ENCODE data around the gene TFPI. TPM values are rescaled to one million over a fixed set of nuclear protein-coding genes. Genes with fewer than 3 reads are reported as not detected.

Gene TFPI
- polyA plus RNA-seq, 1 experiment = 10.9 TPM

- DNase-seq (ENCODE audit: low read depth) = no peak
- TF ChIP-seq CTCF (IDR thresholded peaks at IDR 0.05; ENCODE audit: insufficient read depth, low read depth, low read length) = no peak
- Histone ChIP-seq H3K27me3 (ENCODE audit: control insufficient read depth, insufficient read depth, low read length) (no peaks in the 10 kb centered on the region), H3K4me3 (ENCODE audit: low read depth, low read length) (no peak overlapping the region), H3K36me3 (ENCODE audit: control insufficient read depth, insufficient read depth, low read length) (no peaks in the 10 kb centered on the region)
- ChIA-PET POLR2A (no interaction called here), CTCF (interaction anchor here (1.0 to 1.2 kb wide), 3 partner anchors 8 to 106 kb away, joined by 3 to 4 read pairs (median 3); no protein-coding TSS in a partner anchor)
These were observed 78.6 kb downstream of the TFPI start for GRCh38 chr2:187475499-187476248.

- ChIA-PET CTCF (no interaction called here), POLR2A (no interaction called here)
- TF ChIP-seq CTCF (IDR thresholded peaks at IDR 0.05; ENCODE audit: insufficient read depth, low read depth, low read length) = no peak
These were observed 83.5 kb downstream of the TFPI start for GRCh38 chr2:187470698-187471097.

GRCh38 chr2:187469538-187469937, 84.7 kb downstream of the TFPI start:
- no peak for DNase-seq (ENCODE audit: low read depth)
- TF ChIP-seq CTCF (IDR thresholded peaks at IDR 0.05; ENCODE audit: insufficient read depth, low read depth, low read length) = no peak
- Histone ChIP-seq H3K4me3 (ENCODE audit: low read depth, low read length) (no peak overlapping the region), H3K36me3 (ENCODE audit: control insufficient read depth, insufficient read depth, low read length) (no peaks in the 10 kb centered on the region), H3K27me3 (ENCODE audit: control insufficient read depth, insufficient read depth, low read length) (no peaks in the 10 kb centered on the region)
- CTCF ChIA-PET = no interaction called here
- POLR2A ChIA-PET = no interaction called here

More at GRCh38 chr2:187470698-187471097, 83.5 kb downstream of the TFPI start:
- no peaks in the 10 kb centered on the region for H3K27me3 ChIP-seq (ENCODE audit: control insufficient read depth, insufficient read depth, low read length)
- H3K4me3 ChIP-seq (ENCODE audit: low read depth, low read length) = no peak overlapping the region
- DNase-seq (ENCODE audit: low read depth) = no peak
- no peaks in the 10 kb centered on the region for H3K36me3 ChIP-seq (ENCODE audit: control insufficient read depth, insufficient read depth, low read length)

- POLR2A ChIA-PET = interaction anchor here (0.6 kb wide), 1 partner anchor 20 kb away, joined by 3 read pairs; the partner anchor contains the start of gene CALCRL
- Histone ChIP-seq H3K4me3 (ENCODE audit: low read depth, low read length) (no peak overlapping the region), H3K27me3 (ENCODE audit: control insufficient read depth, insufficient read depth, low read length) (no peaks in the 10 kb centered on the region), H3K36me3 (ENCODE audit: control insufficient read depth, insufficient read depth, low read length) (no peaks in the 10 kb centered on the region)
- TF ChIP-seq CTCF (IDR thresholded peaks at IDR 0.05; ENCODE audit: insufficient read depth, low read depth, low read length) = no peak
- DNase-seq (ENCODE audit: low read depth) = no peak
- CTCF ChIA-PET = interaction anchor here (0.6 to 1.1 kb wide), 2 partner anchors 8 to 446 kb away, joined by 3 read pairs; no protein-coding TSS in a partner anchor
These were observed 86.0 kb downstream of the TFPI start for GRCh38 chr2:187468262-187468661.

GRCh38 chr2:187466129-187466792, 88.0 kb downstream of the TFPI start:
- POLR2A ChIA-PET = no interaction called here
- no peak for TF ChIP-seq CTCF (IDR thresholded peaks at IDR 0.05; ENCODE audit: insufficient read depth, low read depth, low read length)
- CTCF ChIA-PET = interaction anchor here (0.6 kb wide), 1 partner anchor 843 kb away, joined by 3 read pairs; no protein-coding TSS in a partner anchor
- no peak for DNase-seq (ENCODE audit: low read depth)
- Histone ChIP-seq H3K36me3 (ENCODE audit: control insufficient read depth, insufficient read depth, low read length) (no peaks in the 10 kb centered on the region), H3K4me3 (ENCODE audit: low read depth, low read length) (no peak overlapping the region), H3K27me3 (ENCODE audit: control insufficient read depth, insufficient read depth, low read length) (no peaks in the 10 kb centered on the region)
